Mammary epithelial cell (primary cell): ENCODE measurements around the gene PRAME.

Source experiments
- EZH2 ChIP-seq: IDR thresholded peaks from 2 replicates; pipeline ENCODE4 v1.6.1; 2012; ENCODE audit warnings: low read length, inconsistent platforms, borderline replicate concordance
- TF ChIP-seq, protein P1 (sequence below), 2 donors: IDR thresholded peaks in 1 of 2; conservative IDR thresholded peaks in 1 of 2; 2 replicates each; pipeline ENCODE4 v1.5.1; 2011 to 2012; ENCODE audit warnings: inconsistent platforms in 2 of 2, low read length in 2 of 2, mild to moderate bottlenecking in 2 of 2, control low read depth in 1 of 2, low read depth in 1 of 2; ENCODE audit not compliant: insufficient read depth in 1 of 2; ENCODE audit errors: extremely low read depth in 1 of 2

DNA sequence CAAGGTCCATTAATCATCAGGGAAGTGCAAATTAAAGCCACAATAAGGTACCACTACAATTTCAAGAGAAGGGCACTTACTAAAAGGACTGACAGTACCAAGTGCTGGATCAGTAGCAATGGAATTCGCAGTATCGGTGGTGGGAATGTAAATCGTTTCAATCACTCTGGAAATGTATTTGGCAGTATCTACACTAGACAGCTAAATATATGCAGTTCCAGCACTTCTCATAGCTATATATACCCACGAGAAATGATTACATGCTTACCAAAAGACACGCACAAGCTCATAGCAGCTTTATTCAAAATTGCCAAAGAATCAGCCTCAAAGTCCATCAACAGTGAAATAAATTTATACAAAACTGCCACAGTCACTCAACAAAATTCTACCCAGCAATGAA, 46.1 kb downstream of the PRAME start:
- TF ChIP-seq, protein P1, sequence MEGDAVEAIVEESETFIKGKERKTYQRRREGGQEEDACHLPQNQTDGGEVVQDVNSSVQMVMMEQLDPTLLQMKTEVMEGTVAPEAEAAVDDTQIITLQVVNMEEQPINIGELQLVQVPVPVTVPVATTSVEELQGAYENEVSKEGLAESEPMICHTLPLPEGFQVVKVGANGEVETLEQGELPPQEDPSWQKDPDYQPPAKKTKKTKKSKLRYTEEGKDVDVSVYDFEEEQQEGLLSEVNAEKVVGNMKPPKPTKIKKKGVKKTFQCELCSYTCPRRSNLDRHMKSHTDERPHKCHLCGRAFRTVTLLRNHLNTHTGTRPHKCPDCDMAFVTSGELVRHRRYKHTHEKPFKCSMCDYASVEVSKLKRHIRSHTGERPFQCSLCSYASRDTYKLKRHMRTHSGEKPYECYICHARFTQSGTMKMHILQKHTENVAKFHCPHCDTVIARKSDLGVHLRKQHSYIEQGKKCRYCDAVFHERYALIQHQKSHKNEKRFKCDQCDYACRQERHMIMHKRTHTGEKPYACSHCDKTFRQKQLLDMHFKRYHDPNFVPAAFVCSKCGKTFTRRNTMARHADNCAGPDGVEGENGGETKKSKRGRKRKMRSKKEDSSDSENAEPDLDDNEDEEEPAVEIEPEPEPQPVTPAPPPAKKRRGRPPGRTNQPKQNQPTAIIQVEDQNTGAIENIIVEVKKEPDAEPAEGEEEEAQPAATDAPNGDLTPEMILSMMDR (conservative IDR thresholded peaks at IDR 0.05 in 1 of 2, IDR thresholded peaks at IDR 0.05 in 1 of 2; ENCODE audit: extremely low read depth in 1 of 2, insufficient read depth in 1 of 2, low read depth in 1 of 2, low read length in 2 of 2), result no peak
- TF ChIP-seq EZH2, result no peak
